Measurements from ENCODE around the gene RASGRF2. TPM values are rescaled to one million over a fixed set of nuclear protein-coding genes. Genes with fewer than 3 reads are reported as not detected.
A peak's percentile ranks its signal among the peaks of the same experiment; 100 is the strongest.

The RASGRF2 gene
- total RNA-seq, 1 experiment from 2014 or later: 2.7 TPM

- H3K4me3 ChIP-seq: peak overlapping the region; percentile 14
- H3K27me3 ChIP-seq: no peaks in the 10 kb centered on the region
- H3K9me3 ChIP-seq: no peaks in the 10 kb centered on the region
- DNase-seq: no peak
- no peaks in the 10 kb centered on the region for H3K36me3 ChIP-seq
Measured at GRCh38 chr5:80964491-80964890, 4.3 kb downstream of the RASGRF2 start.

DNA sequence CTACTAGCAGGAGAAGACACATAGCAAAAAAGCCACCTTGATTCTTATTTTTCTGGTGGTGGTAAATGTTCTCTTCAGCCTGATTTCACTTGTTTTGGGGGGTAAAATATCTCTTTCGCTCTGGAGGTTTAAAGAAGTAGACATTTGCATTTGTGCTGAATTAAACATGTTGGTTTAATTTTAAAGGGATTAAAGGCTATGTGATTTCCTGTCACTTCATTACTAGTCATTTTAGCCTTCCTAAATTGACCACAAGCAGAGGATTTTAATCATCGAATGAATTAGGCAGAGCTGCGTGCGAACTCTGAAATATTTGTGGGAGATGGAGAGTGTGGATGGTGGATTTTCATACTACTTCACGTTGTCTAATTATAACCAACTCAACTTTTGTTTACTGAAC lies 4.8 kb downstream of the RASGRF2 start:
- H3K4me3 ChIP-seq: peak overlapping the region; percentile 14
- DNase-seq: no peak

GRCh38 chr5:80967500-80968181 lies 7.5 kb downstream of the RASGRF2 start:
- peak; percentile 79 for DNase-seq
- H3K36me3 ChIP-seq: no peaks in the 10 kb centered on the region
- H3K9me3 ChIP-seq: no peaks in the 10 kb centered on the region
- H3K4me3 ChIP-seq: no peak overlapping the region
- no peaks in the 10 kb centered on the region for H3K27me3 ChIP-seq

More for the DNA sequence above, 4.8 kb downstream of the RASGRF2 start:
- H3K36me3 ChIP-seq: no peaks in the 10 kb centered on the region
- no peaks in the 10 kb centered on the region for H3K27me3 ChIP-seq
- no peaks in the 10 kb centered on the region for H3K9me3 ChIP-seq

- H3K9me3 ChIP-seq: no peaks in the 10 kb centered on the region
- no peak for DNase-seq
- no peaks in the 10 kb centered on the region for H3K27me3 ChIP-seq
- no peaks in the 10 kb centered on the region for H3K36me3 ChIP-seq
- H3K4me3 ChIP-seq: no peak overlapping the region
Measured at GRCh38 chr5:80973027-80973426, 12.9 kb downstream of the RASGRF2 start.

- H3K4me3 ChIP-seq: no peak overlapping the region
- H3K27me3 ChIP-seq: no peaks in the 10 kb centered on the region
- H3K9me3 ChIP-seq: no peaks in the 10 kb centered on the region
- peak; percentile 47 for DNase-seq
- H3K36me3 ChIP-seq: no peaks in the 10 kb centered on the region
Measured at GRCh38 chr5:80975065-80975464, 14.9 kb downstream of the RASGRF2 start.

DNA sequence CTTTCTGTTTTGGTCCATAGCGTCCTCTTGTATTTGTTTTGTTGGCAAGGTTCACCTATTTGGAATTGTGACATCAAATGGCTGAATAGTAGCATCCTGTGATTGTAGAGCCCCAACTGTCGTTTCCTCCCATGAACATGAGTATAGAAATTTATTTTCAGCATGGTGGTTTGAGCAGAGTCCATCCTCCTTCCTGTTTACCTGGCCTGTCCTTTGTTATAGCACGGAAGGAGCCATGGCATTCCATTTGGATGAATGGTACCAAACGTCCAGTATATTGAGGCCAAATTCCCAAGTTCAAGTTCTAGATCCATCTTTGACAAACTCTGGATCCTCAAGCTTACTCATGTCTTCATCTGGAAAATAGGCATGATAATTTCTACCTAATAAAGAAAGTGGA lies 16.8 kb downstream of the RASGRF2 start:
- Histone ChIP-seq H3K36me3 (no peaks in the 10 kb centered on the region), H3K27me3 (no peaks in the 10 kb centered on the region), H3K4me3 (no peak overlapping the region), H3K9me3 (no peaks in the 10 kb centered on the region)
- no peak for DNase-seq

DNA sequence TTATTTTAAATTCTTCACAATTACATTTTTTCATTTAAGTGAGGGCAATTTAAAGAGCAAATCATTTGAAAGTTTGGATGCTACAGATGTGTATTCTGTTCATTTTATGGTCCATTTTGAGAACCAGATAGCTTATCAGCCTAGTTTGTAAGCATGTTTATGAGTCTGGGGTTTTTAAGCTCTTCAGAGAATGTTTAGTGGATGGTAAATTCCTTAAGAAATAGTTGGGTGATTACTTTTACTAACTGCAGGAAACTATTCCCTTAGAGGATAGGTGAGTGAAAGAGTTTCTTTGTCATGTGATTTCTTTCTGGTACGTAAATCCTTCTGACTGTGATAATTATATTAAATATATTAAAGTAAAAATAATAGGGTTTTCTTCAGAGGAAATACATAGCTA lies 17.6 kb downstream of the RASGRF2 start:
- Histone ChIP-seq H3K9me3 (no peaks in the 10 kb centered on the region), H3K4me3 (no peak overlapping the region), H3K36me3 (no peaks in the 10 kb centered on the region), H3K27me3 (no peaks in the 10 kb centered on the region)
- no peak for DNase-seq

GRCh38 chr5:80978772-80979317 lies 18.7 kb downstream of the RASGRF2 start:
- Histone ChIP-seq H3K36me3 (no peaks in the 10 kb centered on the region), H3K9me3 (no peaks in the 10 kb centered on the region), H3K4me3 (no peak overlapping the region), H3K27me3 (no peaks in the 10 kb centered on the region)
- DNase-seq: no peak

DNA sequence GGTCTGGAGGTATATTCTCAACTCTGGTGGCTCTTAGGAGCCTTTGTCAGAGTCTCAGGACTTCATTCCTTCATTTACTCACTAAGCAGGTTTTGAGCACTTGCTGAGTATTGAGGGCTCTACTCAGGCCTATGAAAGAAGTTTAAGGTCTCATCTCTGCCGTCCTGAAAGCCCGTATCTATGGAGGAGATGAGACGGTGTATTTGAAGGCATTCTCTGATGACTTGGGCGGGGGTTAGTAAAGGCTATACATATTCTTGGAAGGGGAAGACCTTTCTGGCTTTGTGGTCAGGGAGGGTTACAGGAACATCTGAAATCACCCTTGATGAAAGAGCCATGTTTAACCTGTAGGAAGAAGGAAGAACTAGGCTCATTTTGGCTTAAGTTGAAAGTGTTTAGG lies 21.9 kb downstream of the RASGRF2 start:
- Histone ChIP-seq H3K36me3 (no peaks in the 10 kb centered on the region), H3K9me3 (no peaks in the 10 kb centered on the region), H3K4me3 (no peak overlapping the region), H3K27me3 (no peaks in the 10 kb centered on the region)
- no peak for DNase-seq

- DNase-seq: no peak
- no peak overlapping the region for H3K4me3 ChIP-seq
- no peaks in the 10 kb centered on the region for H3K9me3 ChIP-seq
Measured at GRCh38 chr5:80985600-80986228, 25.6 kb downstream of the RASGRF2 start.

GRCh38 chr5:80986382-80986781 lies 26.2 kb downstream of the RASGRF2 start:
- no peak overlapping the region for H3K4me3 ChIP-seq
- H3K9me3 ChIP-seq: no peaks in the 10 kb centered on the region
- no peaks in the 10 kb centered on the region for H3K27me3 ChIP-seq
- no peaks in the 10 kb centered on the region for H3K36me3 ChIP-seq
- DNase-seq: no peak

More at GRCh38 chr5:80985600-80986228, 25.6 kb downstream of the RASGRF2 start:
- Histone ChIP-seq H3K36me3 (no peaks in the 10 kb centered on the region), H3K27me3 (no peaks in the 10 kb centered on the region)

DNA sequence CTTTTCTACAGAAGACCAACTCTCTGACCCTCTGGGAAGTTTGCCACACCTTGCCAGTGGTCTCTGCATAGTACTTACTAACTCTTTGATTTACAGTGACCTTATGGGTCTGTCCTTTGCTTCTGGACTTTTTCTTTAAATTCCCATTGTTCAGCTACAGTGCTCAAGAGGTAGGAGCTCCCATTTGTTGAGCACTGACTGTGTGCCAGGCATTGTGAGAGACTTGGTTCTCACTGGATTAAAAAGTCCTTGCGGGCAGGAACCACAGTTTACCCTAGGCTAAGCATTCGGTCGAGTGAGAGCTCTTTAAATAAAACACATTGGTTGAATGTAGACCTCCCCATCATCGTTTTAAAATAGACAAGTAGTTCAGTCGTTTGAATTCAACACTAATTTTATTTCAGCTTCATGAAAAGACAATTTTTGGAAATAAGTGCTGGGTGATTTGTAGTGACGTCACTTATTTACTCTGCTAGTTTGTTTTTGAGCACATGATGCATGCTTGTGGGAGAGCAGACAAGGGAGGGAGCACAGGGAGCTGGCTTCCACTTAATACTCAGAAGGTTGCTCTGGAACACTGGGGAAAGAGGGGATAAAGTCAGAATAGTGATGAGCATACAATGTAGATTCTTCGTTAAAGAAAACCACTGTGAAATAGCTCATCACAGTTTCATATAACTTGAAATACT lies 27.1 kb downstream of the RASGRF2 start:
- no peaks in the 10 kb centered on the region for H3K9me3 ChIP-seq
- no peak overlapping the region for H3K4me3 ChIP-seq
- no peaks in the 10 kb centered on the region for H3K27me3 ChIP-seq
- no peaks in the 10 kb centered on the region for H3K36me3 ChIP-seq
- no peak for DNase-seq

GRCh38 chr5:80988419-80988935 lies 28.3 kb downstream of the RASGRF2 start:
- no peak for DNase-seq
- Histone ChIP-seq H3K4me3 (no peak overlapping the region), H3K36me3 (no peaks in the 10 kb centered on the region), H3K27me3 (no peaks in the 10 kb centered on the region), H3K9me3 (no peaks in the 10 kb centered on the region)

DNA sequence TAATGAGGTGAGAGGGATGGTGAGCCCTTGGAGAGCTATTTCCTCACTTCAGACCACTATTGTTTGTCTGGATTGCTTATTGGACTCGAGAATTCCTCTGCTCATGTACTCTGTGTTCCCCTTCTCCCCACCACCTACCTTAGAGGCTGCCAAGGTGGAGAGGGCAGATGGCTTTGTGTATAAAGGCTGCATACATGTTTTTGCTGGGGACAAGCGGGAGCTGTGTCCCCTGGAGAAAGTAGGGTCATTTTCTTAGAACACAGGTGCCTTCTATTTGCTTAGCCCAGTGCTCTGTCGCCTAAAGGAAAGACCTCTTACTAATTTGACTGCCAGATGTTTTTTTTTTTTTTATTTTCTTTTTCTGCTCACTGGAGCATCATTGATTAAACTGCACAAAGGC lies 29.7 kb downstream of the RASGRF2 start:
- no peak overlapping the region for H3K4me3 ChIP-seq
- H3K36me3 ChIP-seq: no peaks in the 10 kb centered on the region
- DNase-seq: no peak
- H3K27me3 ChIP-seq: no peaks in the 10 kb centered on the region
- no peaks in the 10 kb centered on the region for H3K9me3 ChIP-seq

DNA sequence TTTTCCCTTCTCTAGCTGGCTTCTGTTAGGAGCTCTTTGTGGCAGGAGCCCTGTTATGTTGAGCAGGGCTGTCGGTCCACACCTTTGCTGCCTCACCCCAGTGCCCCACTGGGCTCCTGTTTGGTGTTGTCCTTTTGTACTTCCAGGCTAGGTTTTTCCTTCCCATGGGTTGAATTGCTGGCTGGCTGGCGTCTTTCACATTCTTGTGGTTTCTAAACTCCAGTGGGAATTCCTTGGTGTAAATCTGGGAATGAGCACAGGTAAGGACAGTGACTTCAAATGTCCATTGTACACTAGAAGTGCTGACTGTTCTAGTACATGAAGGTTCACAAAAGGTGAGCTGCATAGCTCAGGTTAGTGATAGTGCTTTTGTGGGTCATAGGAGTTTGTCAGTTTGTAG lies 30.4 kb downstream of the RASGRF2 start:
- Histone ChIP-seq H3K27me3 (no peaks in the 10 kb centered on the region), H3K4me3 (no peak overlapping the region), H3K9me3 (no peaks in the 10 kb centered on the region), H3K36me3 (no peaks in the 10 kb centered on the region)
- no peak for DNase-seq

- H3K9me3 ChIP-seq: no peaks in the 10 kb centered on the region
- no peaks in the 10 kb centered on the region for H3K27me3 ChIP-seq
- peak; percentile 19 for DNase-seq
- no peak overlapping the region for H3K4me3 ChIP-seq
- no peaks in the 10 kb centered on the region for H3K36me3 ChIP-seq
Measured at GRCh38 chr5:80990971-80991370, 30.8 kb downstream of the RASGRF2 start.

GRCh38 chr5:80995908-80996307 lies 35.7 kb downstream of the RASGRF2 start:
- no peaks in the 10 kb centered on the region for H3K27me3 ChIP-seq
- no peaks in the 10 kb centered on the region for H3K36me3 ChIP-seq
- no peaks in the 10 kb centered on the region for H3K9me3 ChIP-seq
- H3K4me3 ChIP-seq: no peak overlapping the region
- no peak for DNase-seq
